IMR-90 (cell line): Measurements from ENCODE around the gene SCAMP4. TPM values are rescaled to one million over a fixed set of nuclear protein-coding genes. Genes with fewer than 3 reads are reported as not detected.

Experiments used
- ATAC-seq: fragments of 200-7000 bp; cut with Tn5 transposase; 2 replicates; pipeline ENCODE4 v1.9.1; 2020; ENCODE audit warnings: low read depth, mild to moderate bottlenecking, moderate library complexity
- BruUV-seq: library from RNA; stranded (reverse); fragments of 400-500 nt; replicated peaks from 2 replicates; lab custom pipeline; 2021; lab: Mats Ljungman, UMichigan
- CTCF ChIA-PET: fragments of 300-600 bp; formaldehyde crosslinking; extraction: SDS; loops from one replicate; lab custom pipeline; 2021; ENCODE audit warnings: antibody characterized with exemption; lab: Yijun Ruan, JAX
- POLR2A ChIA-PET: fragments of 300-600 bp; sonication (Branson Sonifier 250); formaldehyde crosslinking; loops from one replicate; lab custom pipeline; 2022; ENCODE audit warnings: antibody characterized with exemption; ENCODE audit not compliant: unreplicated experiment; lab: Charles Lee
- DNase-seq: peaks from one replicate; pipeline ENCODE4 v3.0.0; 2013
- H2AFZ ChIP-seq: replicated peaks from 2 replicates; pipeline ENCODE3; 2013; ENCODE audit warnings: low read length, mild to moderate bottlenecking; ENCODE audit not compliant: poor library complexity
- H2AK5ac ChIP-seq: 2 replicates; pipeline ENCODE4 v1.6.1; 2013; ENCODE audit warnings: low read depth, low read length, inconsistent platforms
- H2AK9ac ChIP-seq: replicated peaks from 2 replicates; pipeline ENCODE3; 2013; ENCODE audit warnings: mild to moderate bottlenecking, low read depth, low read length, moderate library complexity; ENCODE audit not compliant: poor library complexity
- H2BK120ac ChIP-seq: 2 replicates; pipeline ENCODE4 v1.6.1; 2013; ENCODE audit warnings: low read depth, low read length, inconsistent platforms
- H2BK15ac ChIP-seq: 3 replicates; pipeline ENCODE4 v1.6.1; 2013; ENCODE audit warnings: low read depth, low read length, inconsistent platforms
- H2BK20ac ChIP-seq: 2 replicates; pipeline ENCODE4 v1.6.1; 2013; ENCODE audit warnings: low read depth, mild to moderate bottlenecking, inconsistent platforms, low read length, moderate library complexity
- H2BK5ac ChIP-seq: 2 replicates; pipeline ENCODE4 v1.6.1; 2013; ENCODE audit warnings: mild to moderate bottlenecking, low read depth, low read length, inconsistent platforms; ENCODE audit not compliant: poor library complexity, severe bottlenecking
- H3K14ac ChIP-seq: replicated peaks from 2 replicates; pipeline ENCODE4 v1.6.1; 2013; ENCODE audit warnings: low read depth, low read length, inconsistent platforms
- H3K18ac ChIP-seq: 2 replicates; pipeline ENCODE4 v1.6.1; 2013; ENCODE audit warnings: low read depth, low read length, control low read depth
- H3K23ac ChIP-seq: 2 replicates; pipeline ENCODE4 v1.6.1; 2013; ENCODE audit warnings: low read depth, low read length, inconsistent platforms
- H3K27ac ChIP-seq: 2 replicates; pipeline ENCODE4 v1.5.1; 2013; ENCODE audit warnings: mild to moderate bottlenecking, control low read depth, low read length; ENCODE audit not compliant: insufficient read depth
- H3K27me3 ChIP-seq: 2 replicates; pipeline ENCODE4 v1.6.1; 2013; ENCODE audit warnings: low read length; ENCODE audit not compliant: control insufficient read depth, insufficient read depth
- H3K36me3 ChIP-seq: 2 replicates; pipeline ENCODE4 v1.6.1; 2013; ENCODE audit warnings: low read length, mixed read lengths; ENCODE audit not compliant: control insufficient read depth, insufficient read depth
- H3K4ac ChIP-seq: 2 replicates; pipeline ENCODE4 v1.6.1; 2013; ENCODE audit warnings: low read depth, low read length, inconsistent platforms
- H3K4me1 ChIP-seq: 2 replicates; pipeline ENCODE4 v1.6.1; 2013; ENCODE audit warnings: low read length, mixed read lengths; ENCODE audit not compliant: control insufficient read depth, insufficient read depth
- H3K4me2 ChIP-seq: 2 replicates; pipeline ENCODE4 v1.6.1; 2013; ENCODE audit warnings: low read depth, mild to moderate bottlenecking, control low read depth, low read length, moderate library complexity
- H3K4me3 ChIP-seq: 2 replicates; pipeline ENCODE4 v1.5.1; 2013; ENCODE audit warnings: low read depth, mild to moderate bottlenecking, control low read depth, low read length, moderate library complexity; ENCODE audit not compliant: insufficient read depth
- H3K56ac ChIP-seq: 2 replicates; pipeline ENCODE4 v1.6.1; 2013; ENCODE audit warnings: low read length, inconsistent platforms; ENCODE audit not compliant: insufficient read depth; ENCODE audit errors: extremely low read depth
- H3K79me1 ChIP-seq, 2 experiments: 2 replicates each; pipeline ENCODE4 v1.6.1; 2013; ENCODE audit warnings: low read length in 2 of 2, inconsistent platforms in 1 of 2, low read depth in 1 of 2
- H3K9ac ChIP-seq: 2 replicates; pipeline ENCODE4 v1.6.1; 2013; ENCODE audit warnings: low read depth, low read length, control low read depth
- H3K9me1 ChIP-seq: 2 replicates; pipeline ENCODE4 v1.6.1; 2013; ENCODE audit warnings: low read length, inconsistent platforms; ENCODE audit not compliant: insufficient read depth
- H3K9me3 ChIP-seq: 2 replicates; pipeline ENCODE4 v1.6.1; 2013; ENCODE audit warnings: low read length; ENCODE audit not compliant: control insufficient read depth, insufficient read depth
- H4K20me1 ChIP-seq: 2 replicates; pipeline ENCODE4 v1.6.1; 2013; ENCODE audit warnings: low read length, inconsistent platforms; ENCODE audit not compliant: insufficient read depth
- H4K5ac ChIP-seq: 2 replicates; pipeline ENCODE4 v1.6.1; 2013; ENCODE audit warnings: mild to moderate bottlenecking, low read depth, low read length, control low read depth
- H4K8ac ChIP-seq, 2 experiments: 2 replicates each; pipeline ENCODE4 v1.6.1; 2013; ENCODE audit warnings: low read depth in 2 of 2, low read length in 2 of 2, control low read depth in 1 of 2, inconsistent platforms in 1 of 2
- H4K91ac ChIP-seq: 2 replicates; pipeline ENCODE4 v1.6.1; 2013; ENCODE audit warnings: low read depth, low read length, inconsistent platforms; ENCODE audit not compliant: insufficient read depth
- CEBPB ChIP-seq: IDR thresholded peaks from 2 replicates; pipeline ENCODE4 v1.6.1; 2012; ENCODE audit warnings: low read depth, low read length, improper control_type of control experiment
- MAZ ChIP-seq: IDR thresholded peaks from 2 replicates; pipeline ENCODE4 v1.6.1; 2012; ENCODE audit warnings: low read depth, mild to moderate bottlenecking, low read length, improper control_type of control experiment, moderate library complexity, borderline replicate concordance
- WGBS, 2 experiments: methylation state at CpG; one replicate each; pipeline versions ENCODE4 v1.1.5 to v1.1.7; 2013; ENCODE audit warnings: missing lambda C conversion rate in 2 of 2; ENCODE audit not compliant: insufficient read length in 1 of 2; ENCODE audit errors: extremely low coverage in 2 of 2; 5-methylcytosine and 5-hydroxymethylcytosine counted together
- dilution Hi-C: fragments of 300-500 bp; cut with HindIII; formaldehyde crosslinking; loops from one replicate; pipeline ENCODE4 v1.14.3; 2018; ENCODE audit warnings: low sequenced_read_pairs; ENCODE audit not compliant: unreplicated experiment
- in situ Hi-C: fragments of 300-500 bp; cut with MboI; formaldehyde crosslinking; loops from 3 replicates; pipeline ENCODE4 v1.14.3; 2019; ENCODE audit warnings: low sequenced_read_pairs, inconsistent platforms, mixed read lengths
- intact Hi-C: fragments of 100-400 bp; cut with micrococcal nuclease; formaldehyde crosslinking; loops from 2 replicates; pipeline ENCODE4 v1.10.0; 2022
- polyA plus RNA-seq, 3 experiments: library from polyadenylated mRNA; depleted of rRNA; stranded (reverse); fragments of >200 nt; gene quantifications; 2 replicates each; pipeline ENCODE4 v1.2.3, GENCODE V29; 2012; ENCODE audit warnings: low replicate concordance in 1 of 3
- total RNA-seq: library from RNA; depleted of rRNA; stranded (reverse); fragments of >200 nt; gene quantifications from 2 replicates; pipeline ENCODE4 v1.2.3, GENCODE V29; 2012
- TF ChIP-seq, protein P1 (sequence below): fragments of 150-350 bp; IDR thresholded peaks from 2 replicates; pipeline ENCODE4 v1.6.1; 2017; ENCODE audit warnings: mild to moderate bottlenecking, antibody characterized with exemption, low read length, low read depth

The SCAMP4 gene
- total and polyA plus RNA-seq, 2 of the 4 experiments (the other 2 are of a cell fraction), result 16.1 to 28.1 TPM

DNA sequence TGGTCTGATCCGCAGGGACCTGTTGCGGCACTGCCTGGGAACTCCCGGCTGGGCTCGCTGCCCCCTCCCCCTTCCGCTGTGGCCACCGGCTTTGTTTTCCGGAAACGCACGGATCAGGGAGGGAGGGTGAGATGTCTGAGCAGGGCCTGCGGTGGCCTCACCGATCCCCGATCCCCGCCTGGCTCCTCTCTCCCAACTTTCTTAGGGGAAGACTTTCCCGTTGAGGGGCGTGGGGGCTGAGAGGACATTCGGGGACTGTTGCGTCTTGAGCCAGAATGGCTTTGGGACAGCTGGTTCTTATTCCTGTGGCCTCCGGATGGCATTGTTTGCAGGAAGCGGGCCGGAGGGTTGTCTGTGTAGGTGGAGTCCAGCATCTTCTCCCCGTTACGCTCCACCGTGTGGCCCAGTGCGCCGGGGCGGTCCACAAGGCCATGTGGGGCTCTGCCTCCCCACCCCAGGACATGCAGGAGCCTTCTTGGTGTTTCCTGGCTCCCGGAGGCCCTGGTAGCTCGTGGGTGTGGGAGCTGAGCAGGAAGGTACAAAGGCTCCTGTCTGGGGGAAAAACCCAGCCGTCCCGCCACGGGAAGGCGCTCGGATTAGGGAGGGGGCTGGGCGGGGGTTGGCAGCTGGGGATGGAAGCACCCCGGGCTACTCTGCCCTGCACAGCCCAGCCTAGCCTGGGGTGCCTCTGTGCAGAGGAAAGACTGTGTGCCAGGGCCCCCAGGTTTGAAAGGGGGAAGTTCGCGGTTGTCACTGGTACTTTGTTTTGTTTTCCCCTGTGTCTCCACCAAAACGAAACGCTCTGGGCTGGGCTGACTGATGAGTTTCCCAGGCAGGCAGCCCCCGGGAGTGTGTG, 37.1 kb downstream of the SCAMP4 start:
- Histone ChIP-seq H3K14ac (peak overlapping the region; percentile 73), H3K56ac (peak overlapping the region; percentile 4; the same call in 1 of the 2 replicates), H3K4ac (peak overlapping the region; percentile 82), H2AK9ac (peak overlapping the region; percentile 99), H3K9me3 (no peaks in the 10 kb centered on the region), H4K91ac (peak overlapping the region; percentile 90), H2BK20ac (no peak overlapping the region), H3K18ac (peak overlapping the region; percentile 61), H2BK5ac (peak overlapping the region; percentile 88), H2BK15ac (no peak overlapping the region; the same call in 2 of the 3 replicates), H4K8ac (peak overlapping the region; percentile 21 to 97), H3K27me3 (no peaks in the 10 kb centered on the region), H3K4me3 (peak overlapping the region; percentile 72), H3K4me1 (peaks cover 10% of the 10 kb centered on the region), H3K79me1 (peaks cover 5 to 49% of the 10 kb centered on the region in 2 experiments; a peak in 2 of 4 replicates), H3K9me1 (peaks cover 5% of the 10 kb centered on the region; the same call in 1 of the 2 replicates), H3K9ac (peak overlapping the region; percentile 68), H3K27ac (peak overlapping the region; percentile 87), H4K20me1 (peaks cover 49% of the 10 kb centered on the region), H2AK5ac (peak overlapping the region; percentile 97), H3K4me2 (peak overlapping the region; percentile 89), H3K23ac (peak overlapping the region; percentile 61), H3K36me3 (peaks cover 2% of the 10 kb centered on the region; the same call in 1 of the 2 replicates), H2AFZ (peak overlapping the region; percentile 93), H4K5ac (peak overlapping the region; percentile 72; the same call in 1 of the 2 replicates), H2BK120ac (0 out of 2 replicates have a peak overlapping the region, but pooled peaks have one; percentile 17)
- intact Hi-C loops, result no loop called here
- dilution Hi-C loops, result no loop called here
- in situ Hi-C loops, result no loop called here
- no TSS peak for BruUV-seq
- TF ChIP-seq, protein P1, sequence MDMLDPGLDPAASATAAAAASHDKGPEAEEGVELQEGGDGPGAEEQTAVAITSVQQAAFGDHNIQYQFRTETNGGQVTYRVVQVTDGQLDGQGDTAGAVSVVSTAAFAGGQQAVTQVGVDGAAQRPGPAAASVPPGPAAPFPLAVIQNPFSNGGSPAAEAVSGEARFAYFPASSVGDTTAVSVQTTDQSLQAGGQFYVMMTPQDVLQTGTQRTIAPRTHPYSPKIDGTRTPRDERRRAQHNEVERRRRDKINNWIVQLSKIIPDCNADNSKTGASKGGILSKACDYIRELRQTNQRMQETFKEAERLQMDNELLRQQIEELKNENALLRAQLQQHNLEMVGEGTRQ, result no peak
- 0 out of 2 replicates have a peak, but pooled peaks have one; percentile 8 for TF ChIP-seq CEBPB
- peak; percentile 63; the same call in 1 of the 2 replicates for TF ChIP-seq MAZ
- peak; percentile 49 for ATAC-seq
- peak; percentile 67 for DNase-seq
- 0% methylated on average over 7 of the region's 40 CpGs; no CpG with 5 or more reads in 1 of the 2 experiments for WGBS, 2 experiments
- ChIA-PET POLR2A (no interaction called here), CTCF (no interaction called here)
